AG09319 (cell line): ENCODE results near the gene PKN2.

Source experiments
- DNase-seq: peaks from one replicate; pipeline ENCODE4 v3.0.0-alpha.2; 2010; ENCODE audit warnings: low read depth; ENCODE audit errors: extremely low read depth
- CTCF ChIP-seq: IDR thresholded peaks from 2 replicates; pipeline ENCODE4 v1.5.1; 2011; ENCODE audit warnings: low read depth, mild to moderate bottlenecking, inconsistent platforms, low read length, moderate library complexity

PKN2 gene

DNA sequence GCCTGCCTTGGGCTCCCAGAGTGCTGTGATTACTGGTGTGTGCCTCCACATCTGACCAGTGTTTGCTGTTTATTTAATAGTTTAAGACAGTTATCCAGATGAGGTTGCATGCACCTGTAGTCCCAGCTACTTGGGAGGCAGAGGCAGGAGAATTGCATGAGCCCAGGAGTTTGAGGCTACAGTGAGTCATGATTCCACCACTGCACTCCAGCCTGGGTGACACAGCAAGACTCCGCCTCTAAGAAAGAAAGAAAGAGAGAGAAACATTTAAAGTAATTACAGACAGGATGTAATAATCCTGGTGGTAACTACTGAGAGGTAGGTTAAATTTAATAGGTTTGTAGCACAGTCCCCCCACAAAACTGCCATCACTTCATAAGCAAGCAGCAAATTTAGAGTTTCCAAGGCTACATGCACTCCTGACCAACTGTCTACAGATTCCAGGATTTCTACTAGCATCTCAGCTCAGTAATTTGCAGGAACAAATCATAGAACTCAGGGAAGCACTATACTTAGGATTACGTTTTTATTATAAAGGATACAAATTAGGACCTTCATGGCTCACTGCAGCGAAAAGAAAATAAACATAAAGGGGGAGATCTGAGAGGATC, 89.6 kb downstream of the PKN2 start:
- DNase-seq, result no peak
- TF ChIP-seq CTCF, result no peak

DNA sequence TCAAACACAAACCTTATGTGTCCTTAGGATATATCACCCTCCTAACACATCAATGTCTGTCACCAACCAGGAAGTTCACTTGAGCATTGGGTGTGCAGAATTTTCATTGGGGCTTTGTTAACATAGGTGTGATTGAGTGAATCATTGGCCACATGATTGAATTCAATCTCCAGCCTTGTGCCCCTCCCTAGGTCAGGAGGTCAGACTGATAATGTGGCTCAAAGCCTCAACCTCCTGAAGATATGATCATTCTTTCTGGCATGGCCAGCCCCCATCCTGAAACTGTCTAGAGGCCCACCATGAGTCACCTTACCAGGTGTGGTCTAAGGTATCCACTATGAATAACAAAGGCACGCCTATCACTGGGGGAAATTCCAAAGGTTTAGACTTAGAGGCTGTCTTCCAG, 90.1 kb downstream of the PKN2 start:
- no peak for TF ChIP-seq CTCF
- DNase-seq, result no peak

DNA sequence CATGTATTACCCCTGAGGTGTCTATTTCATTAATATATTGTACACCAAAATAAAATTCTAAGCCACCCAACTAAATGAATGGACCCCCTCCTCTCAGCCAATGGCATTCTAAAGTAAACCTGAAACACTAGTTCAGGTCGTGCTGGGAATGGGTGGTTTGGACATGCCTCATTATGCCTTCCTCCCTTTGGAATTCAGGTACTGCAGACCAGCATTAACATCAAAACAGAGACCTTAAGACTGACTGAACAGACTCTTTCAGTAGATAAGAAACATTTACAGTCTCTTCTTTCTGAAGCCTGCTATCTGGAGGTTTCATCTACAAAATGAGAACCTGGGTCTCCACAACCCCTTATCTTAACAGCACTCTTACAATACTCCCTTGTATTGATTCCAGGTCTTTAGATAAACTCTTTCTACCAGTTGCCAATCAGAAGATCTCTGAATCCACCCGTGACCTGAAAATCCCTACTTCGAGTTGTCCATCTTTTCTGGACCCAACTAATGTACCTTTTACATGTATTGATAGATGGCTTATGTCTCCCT, 93.6 kb downstream of the PKN2 start:
- TF ChIP-seq CTCF, result no peak
- DNase-seq, result no peak

GRCh38 chr1:88779880-88780279, 95.8 kb downstream of the PKN2 start:
- no peak for TF ChIP-seq CTCF
- no peak for DNase-seq

DNA sequence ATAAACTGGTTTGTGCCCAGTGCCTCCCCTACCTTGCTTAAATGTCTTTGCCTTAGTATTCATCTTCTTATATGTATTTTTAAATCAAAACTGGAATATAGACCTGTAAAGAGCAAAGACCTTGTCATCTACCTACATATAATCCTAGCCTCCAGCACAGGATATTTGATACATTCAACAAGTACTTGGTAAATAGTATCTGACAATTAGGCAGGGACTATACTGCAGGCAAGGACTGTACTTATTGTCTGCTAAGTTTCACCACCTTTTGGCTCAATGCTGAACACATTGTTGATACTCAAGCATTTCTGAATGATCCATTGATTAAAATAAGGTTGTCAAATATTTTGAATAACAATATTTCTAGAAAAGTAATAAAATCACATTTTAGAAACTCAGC, 96.4 kb downstream of the PKN2 start:
- no peak for TF ChIP-seq CTCF
- DNase-seq, result no peak

- TF ChIP-seq CTCF, result no peak
- no peak for DNase-seq
These were observed 99.1 kb downstream of the PKN2 start for GRCh38 chr1:88783145-88783544.

DNA sequence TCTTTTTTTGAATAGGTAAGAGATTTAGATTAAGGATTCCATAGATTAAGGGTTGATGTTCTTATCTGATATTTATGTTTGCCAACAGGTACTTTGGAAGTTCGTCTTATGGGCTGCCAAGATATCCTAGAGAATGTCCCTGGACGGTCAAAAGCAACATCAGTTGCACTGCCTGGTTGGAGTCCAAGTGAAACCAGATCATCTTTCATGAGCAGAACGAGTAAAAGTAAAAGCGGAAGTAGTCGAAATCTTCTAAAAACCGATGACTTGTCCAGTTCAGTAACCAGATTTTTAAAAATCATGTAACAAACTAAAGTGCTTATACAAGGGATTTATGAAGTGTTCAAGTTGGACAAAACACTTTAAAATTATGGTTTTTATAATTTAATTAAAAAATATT, 100.5 kb downstream of the PKN2 start:
- no peak for DNase-seq
- no peak for TF ChIP-seq CTCF
